OCI-LY3 (cell line): ENCODE data around the gene PLD5.
"Not testable (repeated sequence)": the region's sequence is repeated elsewhere in the genome, so short reads cannot be mapped to it uniquely, and the experiment has no call there.

Source experiments
- H2AFZ ChIP-seq: fragments of 200-600, 300-600 bp; shearing (Covaris generic); 2 replicates; pipeline ENCODE4 v1.6.0; 2014; ENCODE audit warnings: antibody characterized with exemption, low read depth, low read length
- H3K27ac ChIP-seq: fragments of 200-600, 300-600 bp; sonication (generic); 2 replicates; pipeline ENCODE4 v1.5.1; 2014; ENCODE audit warnings: mild to moderate bottlenecking, low read length, moderate library complexity, mixed read lengths
- H3K27me3 ChIP-seq: fragments of 200-600, 300-600 bp; sonication (generic); 2 replicates; pipeline ENCODE4 v1.6.1; 2014; ENCODE audit warnings: low read depth, low read length, mixed read lengths
- H3K36me3 ChIP-seq: fragments of 200-600, 300-600 bp; sonication (generic); replicated peaks from 2 replicates; pipeline ENCODE3; 2014; ENCODE audit warnings: low read depth, low read length, mixed read lengths
- H3K4me1 ChIP-seq: fragments of 300-600, 200-600 bp; sonication (generic); 2 replicates; pipeline ENCODE4 v1.6.1; 2014; ENCODE audit warnings: low read length, mixed read lengths
- H3K4me2 ChIP-seq: fragments of 200-600, 300-600 bp; sonication (generic); 2 replicates; pipeline ENCODE4 v1.6.1; 2014; ENCODE audit warnings: low read length, mixed read lengths
- H3K4me3 ChIP-seq: fragments of 300-600, 200-600 bp; sonication (generic); 2 replicates; pipeline ENCODE4 v1.5.1; 2014; ENCODE audit warnings: antibody characterized with exemption, mild to moderate bottlenecking, low read length, moderate library complexity
- H3K79me2 ChIP-seq: fragments of 300-600, 200-600 bp; shearing (Covaris generic); 2 replicates; pipeline ENCODE4 v1.6.1; 2014; ENCODE audit warnings: mild to moderate bottlenecking, low read length, mixed read lengths
- H3K9ac ChIP-seq: fragments of 300-600, 200-600 bp; shearing (Covaris generic); 2 replicates; pipeline ENCODE4 v1.6.0; 2014; ENCODE audit warnings: mild to moderate bottlenecking, low read length, moderate library complexity
- H3K9me3 ChIP-seq: fragments of 200-600, 300-600 bp; shearing (Covaris generic); 2 replicates; pipeline ENCODE4 v1.6.1; 2014; ENCODE audit warnings: low read length, mixed read lengths; ENCODE audit not compliant: insufficient read depth
- H4K20me1 ChIP-seq: fragments of 200-600, 300-600 bp; sonication (generic); 2 replicates; pipeline ENCODE4 v1.6.1; 2016; ENCODE audit warnings: low read length, mixed read lengths; ENCODE audit not compliant: insufficient read depth
- CTCF ChIP-seq: fragments of 200-600, 300-600 bp; sonication (generic); IDR thresholded peaks from 2 replicates; pipeline ENCODE4 v1.5.1; 2014; ENCODE audit warnings: antibody characterized with exemption, low read length, low read depth
- EZH2phosphoT487 ChIP-seq: fragments of 200-600 bp; shearing (Covaris generic); IDR thresholded peaks from 2 replicates; pipeline ENCODE4 v1.6.1; 2018; ENCODE audit warnings: antibody characterized with exemption, mixed run types, low read depth

PLD5 gene

DNA sequence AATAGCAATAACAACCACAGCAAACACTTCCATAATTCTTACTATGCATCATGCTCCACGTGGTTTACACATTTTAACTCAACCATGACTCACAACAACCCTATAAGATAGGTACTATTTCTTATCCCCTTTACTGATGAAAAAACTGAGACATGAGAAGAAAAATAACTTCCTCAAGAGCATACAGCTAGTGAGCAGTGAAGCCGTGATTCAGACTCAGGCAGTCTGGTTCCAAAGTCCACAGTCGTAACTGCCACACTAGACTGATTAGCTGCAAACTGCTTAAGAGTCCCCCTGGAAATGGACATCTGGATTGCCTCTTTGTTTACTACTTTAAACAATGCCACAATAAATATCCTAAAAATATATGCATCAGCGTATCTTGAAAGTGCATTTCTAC lies 55.7 kb downstream of the PLD5 start:
- Histone ChIP-seq H3K4me1 (no peaks in the 10 kb centered on the region), H3K9me3 (no peaks in the 10 kb centered on the region), H3K9ac (no peak overlapping the region), H3K79me2 (no peaks in the 10 kb centered on the region), H3K4me2 (no peak overlapping the region), H2AFZ (no peak overlapping the region), H3K4me3 (no peak overlapping the region), H3K27ac (no peak overlapping the region), H4K20me1 (no peaks in the 10 kb centered on the region), H3K27me3 (peaks cover 9% of the 10 kb centered on the region; the same call in 1 of the 2 replicates), H3K36me3 (no peaks in the 10 kb centered on the region)
- TF ChIP-seq EZH2phosphoT487 (0 out of 2 replicates have a peak, but pooled peaks have one; percentile 30), CTCF (no peak)

DNA sequence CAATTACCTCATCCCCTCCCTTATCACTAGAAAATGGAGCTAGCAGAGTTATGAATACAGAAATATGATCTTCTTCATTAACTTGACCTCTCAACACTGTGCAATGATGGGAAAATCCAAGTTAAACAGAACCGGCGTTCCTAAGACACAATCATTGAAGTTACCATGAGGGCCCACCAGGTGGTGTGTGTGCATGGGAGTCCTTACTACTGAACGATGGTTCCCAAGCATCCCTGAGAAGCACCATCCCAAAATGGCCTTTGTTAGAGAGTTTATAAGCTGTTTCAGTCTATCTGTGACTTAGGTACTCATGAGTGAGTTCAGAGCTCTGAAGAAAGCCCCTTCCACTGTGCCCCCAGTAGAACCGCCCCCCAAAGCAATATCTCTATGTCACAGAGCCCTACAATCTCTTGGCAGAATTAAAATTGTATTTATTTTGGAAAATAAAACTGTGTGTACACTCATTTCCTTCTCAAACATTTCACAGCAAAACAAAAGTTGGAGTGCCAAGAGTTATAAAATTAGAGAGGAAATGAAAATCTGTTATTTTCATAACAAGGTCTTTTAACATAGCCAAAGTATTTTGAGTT lies 56.8 kb downstream of the PLD5 start:
- Histone ChIP-seq H3K4me2 (no peak overlapping the region), H3K27ac (no peak overlapping the region), H3K27me3 (peaks cover 9% of the 10 kb centered on the region; the same call in 1 of the 2 replicates), H3K9ac (no peak overlapping the region), H3K4me3 (no peak overlapping the region), H2AFZ (no peak overlapping the region), H3K36me3 (no peaks in the 10 kb centered on the region), H3K79me2 (no peaks in the 10 kb centered on the region), H3K4me1 (no peaks in the 10 kb centered on the region), H3K9me3 (no peaks in the 10 kb centered on the region), H4K20me1 (no peaks in the 10 kb centered on the region)
- TF ChIP-seq EZH2phosphoT487 (no peak), CTCF (peak; percentile 84)

DNA sequence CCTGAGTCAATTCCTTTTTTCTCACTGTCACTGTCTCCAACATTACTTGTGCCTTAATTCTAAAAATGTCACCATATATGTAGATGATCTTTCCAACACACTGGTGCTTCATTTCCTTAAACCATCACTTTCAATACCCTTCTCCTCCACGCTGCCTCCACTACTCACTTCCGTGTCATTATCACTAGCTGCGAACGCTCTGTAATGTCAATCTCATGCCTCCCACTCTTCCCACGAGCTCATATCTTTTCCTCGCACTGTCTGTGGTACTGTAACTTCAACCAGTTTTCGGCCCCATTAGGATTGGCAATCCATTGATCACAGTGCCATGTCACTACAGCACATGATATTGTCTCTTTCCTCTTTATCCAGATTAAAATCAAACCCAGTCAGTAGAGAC lies 61.6 kb downstream of the PLD5 start:
- Histone ChIP-seq H4K20me1 (no peaks in the 10 kb centered on the region), H3K9ac (no peak overlapping the region), H2AFZ (no peak overlapping the region), H3K27me3 (peaks cover 2% of the 10 kb centered on the region; the same call in 1 of the 2 replicates), H3K27ac (no peak overlapping the region), H3K79me2 (no peaks in the 10 kb centered on the region), H3K4me3 (no peak overlapping the region), H3K36me3 (no peaks in the 10 kb centered on the region), H3K9me3 (no peaks in the 10 kb centered on the region), H3K4me2 (no peak overlapping the region), H3K4me1 (no peaks in the 10 kb centered on the region)
- TF ChIP-seq CTCF (no peak), EZH2phosphoT487 (no peak)

- not testable (repeated sequence) for H3K4me2 ChIP-seq, H3K36me3 ChIP-seq, H3K4me3 ChIP-seq, H3K79me2 ChIP-seq, H3K9ac ChIP-seq, H3K9me3 ChIP-seq, H3K27ac ChIP-seq, H2AFZ ChIP-seq, H4K20me1 ChIP-seq, H3K4me1 ChIP-seq
- H3K27me3 ChIP-seq, result peaks cover 27% of the 10 kb centered on the region
Observed at GRCh38 chr1:242459740-242460139, 64.8 kb downstream of the PLD5 start.
